Measurements from ENCODE around the gene ZCCHC3.
"Not testable (repeated sequence)": the region's sequence is repeated elsewhere in the genome, so short reads cannot be mapped to it uniquely, and the experiment has no call there.

Gene ZCCHC3

GRCh38 chr20:313948-314347 is 16.6 kb downstream of the ZCCHC3 start:
- no peak for DNase-seq

- no peak for DNase-seq
These were observed 19.1 kb downstream of the ZCCHC3 start for GRCh38 chr20:316316-317068.

GRCh38 chr20:324177-325044 is 27.0 kb downstream of the ZCCHC3 start:
- DNase-seq = peak; percentile 82

GRCh38 chr20:325045-325888 is 27.9 kb downstream of the ZCCHC3 start, which contains the start of gene SOX12:
SOX12 (plus strand) TSS chr20:325552; CDS start chr20:325925, 373 bp downstream.
- peak; percentile 94 for DNase-seq

- peak; percentile 62 for DNase-seq
These were observed 28.7 kb downstream of the ZCCHC3 start for GRCh38 chr20:325889-326644.

GRCh38 chr20:326645-327185 is 29.3 kb downstream of the ZCCHC3 start:
- peak; percentile 22 for DNase-seq

GRCh38 chr20:327186-328026 is 30.0 kb downstream of the ZCCHC3 start:
- peak; percentile 82 for DNase-seq

- DNase-seq = no peak
These were observed 30.9 kb downstream of the ZCCHC3 start for GRCh38 chr20:328027-328974.

- no peak for DNase-seq
These were observed 31.8 kb downstream of the ZCCHC3 start for GRCh38 chr20:328975-329695.

GRCh38 chr20:329851-330232 is 32.5 kb downstream of the ZCCHC3 start:
- no peak for DNase-seq

- DNase-seq = peak; percentile 51
These were observed 33.1 kb downstream of the ZCCHC3 start for GRCh38 chr20:330233-331149.

GRCh38 chr20:334578-334977 is 37.2 kb downstream of the ZCCHC3 start:
- DNase-seq = no peak

GRCh38 chr20:336040-336439 is 38.7 kb downstream of the ZCCHC3 start:
- not testable (repeated sequence) for DNase-seq

GRCh38 chr20:341682-342081 is 44.3 kb downstream of the ZCCHC3 start:
- DNase-seq = no peak

- DNase-seq = no peak
These were observed 45.7 kb downstream of the ZCCHC3 start for GRCh38 chr20:343107-343506.

GRCh38 chr20:346033-346639 is 48.8 kb downstream of the ZCCHC3 start:
- DNase-seq = no peak

- peak; percentile 57 for DNase-seq
These were observed 49.4 kb downstream of the ZCCHC3 start, which contains the start of gene NRSN2 for GRCh38 chr20:346640-347316. NRSN2 (plus strand) TSS chr20:347111; CDS start chr20:349644, 2,533 bp downstream.
